Tibial nerve (tissue), 4 donors: ENCODE results near the gene HNRNPDL. TPM values are rescaled to one million over a fixed set of nuclear protein-coding genes. Genes with fewer than 3 reads are reported as not detected.

ENCODE experiments used
- DNase-seq, 2 donors: peaks; one replicate each; pipeline ENCODE4 v3.0.0-alpha.2; 2019; ENCODE audit warnings: low spot score in 2 of 2
- H3K27ac ChIP-seq, 4 donors: fragments of 200-600 bp; sonication (generic) in 3 of 4; one replicate each; pipeline ENCODE4 v1.5.1; 2017 to 2019; ENCODE audit warnings: mild to moderate bottlenecking in 1 of 4
- H3K27me3 ChIP-seq, 2 donors: fragments of 200-600 bp; sonication (generic) in 1 of 2; one replicate each; pipeline versions ENCODE4 v1.5.1 to v1.6.0; 2017 to 2019
- H3K36me3 ChIP-seq, 3 donors: fragments of 200-600 bp; sonication (generic); one replicate each; pipeline ENCODE4 v1.5.1; 2018 to 2019
- H3K4me1 ChIP-seq, 4 donors: fragments of 200-600 bp; sonication (generic) in 3 of 4; one replicate each; pipeline ENCODE4 v1.5.1; 2017 to 2019
- H3K4me3 ChIP-seq, 4 donors: fragments of 200-600 bp; sonication (generic) in 3 of 4; one replicate each; pipeline ENCODE4 v1.5.1; 2017 to 2019; ENCODE audit warnings: mild to moderate bottlenecking in 1 of 4, moderate library complexity in 1 of 4
- H3K9me3 ChIP-seq, 4 donors: fragments of 200-600 bp; sonication (generic) in 3 of 4; one replicate each; pipeline ENCODE4 v1.5.1; 2017 to 2019
- EP300 ChIP-seq, 2 donors: sonication (generic); formaldehyde crosslinking; IDR thresholded peaks; one replicate each; pipeline ENCODE4 v1.6.1; 2017; ENCODE audit warnings: antibody characterized with exemption in 2 of 2, mild to moderate bottlenecking in 1 of 2
- POLR2A ChIP-seq, 2 donors: fragments of 450-650 bp; IDR thresholded peaks; one replicate each; pipeline ENCODE4 v1.6.1; 2017; ENCODE audit warnings: antibody characterized with exemption in 2 of 2, mild to moderate bottlenecking in 2 of 2, moderate library complexity in 2 of 2
- WGBS, 2 donors: methylation state at CpG; one replicate each; pipeline ENCODE4 v1.1.5; 2018; 5-methylcytosine and 5-hydroxymethylcytosine counted together
- total RNA-seq, 4 donors: library from RNA; depleted of rRNA; stranded (reverse); fragments of >200 nt; gene quantifications; one replicate each; pipeline ENCODE4 v1.1.0, GENCODE V29; 2016
- TF ChIP-seq, protein P1 (sequence below), 5 experiments: fragments of 200-600 bp in 3 of 5; fragments of 450-650 bp in 2 of 5; sonication (generic) in 3 of 5; IDR thresholded peaks; one replicate each; pipeline ENCODE4 v1.5.1; 2016 to 2019; ENCODE audit warnings: antibody characterized with exemption in 5 of 5, mild to moderate bottlenecking in 3 of 5, moderate library complexity in 2 of 5

Gene HNRNPDL
- total RNA-seq, 4 donors from 2014 or later, result 169 to 189 (median 176) TPM

DNA sequence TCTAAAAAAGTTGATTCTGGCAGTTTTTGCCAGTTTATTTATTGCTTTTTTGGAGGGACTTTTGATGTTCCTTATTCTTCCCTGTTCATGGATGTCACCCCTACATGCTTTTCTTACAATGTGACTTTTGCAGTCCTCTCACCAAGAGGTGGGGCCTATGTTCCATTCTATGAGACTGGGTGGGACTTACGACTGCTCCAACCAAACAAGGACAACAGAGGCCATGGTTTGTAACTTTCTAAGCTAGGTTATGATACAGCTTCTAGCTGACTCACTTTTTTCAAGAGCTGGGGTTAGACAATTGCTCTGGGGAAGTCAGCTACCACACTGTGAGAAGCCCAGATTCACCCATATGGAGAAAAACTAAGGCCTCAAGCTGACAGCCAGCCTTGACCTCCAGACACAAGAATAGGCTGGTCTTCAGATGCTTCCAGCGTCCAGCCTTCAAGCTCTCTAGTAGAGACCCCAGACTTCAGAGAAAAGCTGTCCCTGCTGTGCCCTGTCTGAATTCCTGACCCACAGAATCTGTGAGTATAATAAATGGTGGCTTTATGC is 39.6 kb upstream of the HNRNPDL start:
- 23 to 39% methylated on average over 2 of the region's 2 CpGs for WGBS, 2 donors
- Histone ChIP-seq H3K4me3 (no peak overlapping the region), H3K27me3 (no peaks in the 10 kb centered on the region), H3K9me3 (no peaks in the 10 kb centered on the region), H3K36me3 (no peaks in the 10 kb centered on the region), H3K4me1 (peaks cover 0 to 4% (median 0%) of the 10 kb centered on the region in 4 donors), H3K27ac (peak overlapping the region in 1 of 4 donors; percentile 46)
- no peak for DNase-seq
- TF ChIP-seq POLR2A (IDR thresholded peaks at IDR 0.05) (no peak), EP300 (IDR thresholded peaks at IDR 0.05) (no peak)
- TF ChIP-seq, protein P1, sequence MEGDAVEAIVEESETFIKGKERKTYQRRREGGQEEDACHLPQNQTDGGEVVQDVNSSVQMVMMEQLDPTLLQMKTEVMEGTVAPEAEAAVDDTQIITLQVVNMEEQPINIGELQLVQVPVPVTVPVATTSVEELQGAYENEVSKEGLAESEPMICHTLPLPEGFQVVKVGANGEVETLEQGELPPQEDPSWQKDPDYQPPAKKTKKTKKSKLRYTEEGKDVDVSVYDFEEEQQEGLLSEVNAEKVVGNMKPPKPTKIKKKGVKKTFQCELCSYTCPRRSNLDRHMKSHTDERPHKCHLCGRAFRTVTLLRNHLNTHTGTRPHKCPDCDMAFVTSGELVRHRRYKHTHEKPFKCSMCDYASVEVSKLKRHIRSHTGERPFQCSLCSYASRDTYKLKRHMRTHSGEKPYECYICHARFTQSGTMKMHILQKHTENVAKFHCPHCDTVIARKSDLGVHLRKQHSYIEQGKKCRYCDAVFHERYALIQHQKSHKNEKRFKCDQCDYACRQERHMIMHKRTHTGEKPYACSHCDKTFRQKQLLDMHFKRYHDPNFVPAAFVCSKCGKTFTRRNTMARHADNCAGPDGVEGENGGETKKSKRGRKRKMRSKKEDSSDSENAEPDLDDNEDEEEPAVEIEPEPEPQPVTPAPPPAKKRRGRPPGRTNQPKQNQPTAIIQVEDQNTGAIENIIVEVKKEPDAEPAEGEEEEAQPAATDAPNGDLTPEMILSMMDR (IDR thresholded peaks at IDR 0.05), result no peak

DNA sequence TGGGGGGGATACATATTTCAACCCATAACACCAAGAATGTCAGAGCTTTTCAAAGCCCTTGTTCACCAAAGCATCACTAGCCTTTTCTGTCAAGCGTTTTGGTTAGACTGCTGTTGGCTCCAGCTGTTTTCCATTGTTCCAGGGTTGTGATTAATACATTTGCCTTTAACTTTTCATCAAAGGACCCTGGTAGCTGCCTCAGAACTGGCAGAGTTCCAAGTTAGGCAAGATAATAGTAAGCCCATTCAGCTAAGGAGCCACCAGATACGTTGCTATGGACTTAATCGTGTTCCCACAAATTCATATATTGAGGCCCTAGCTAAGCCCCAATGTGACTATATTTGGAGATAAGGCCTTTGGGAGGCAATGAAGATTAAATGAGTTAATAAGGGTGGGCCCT is 37.2 kb upstream of the HNRNPDL start:
- WGBS, 2 donors, result 44 to 49% methylated on average over 3 of the region's 3 CpGs
- H3K36me3 ChIP-seq, result no peaks in the 10 kb centered on the region
- no peaks in the 10 kb centered on the region for H3K9me3 ChIP-seq
- peaks cover 0 to 9% (median 0%) of the 10 kb centered on the region in 4 donors for H3K4me1 ChIP-seq
- no peaks in the 10 kb centered on the region for H3K27me3 ChIP-seq
- no peak overlapping the region for H3K27ac ChIP-seq
- TF ChIP-seq EP300 (IDR thresholded peaks at IDR 0.05), result no peak
- TF ChIP-seq, protein P1 (IDR thresholded peaks at IDR 0.05), result no peak
- no peak for TF ChIP-seq POLR2A (IDR thresholded peaks at IDR 0.05)
- DNase-seq, result no peak
- no peak overlapping the region for H3K4me3 ChIP-seq

- H3K9me3 ChIP-seq, result no peaks in the 10 kb centered on the region
- H3K27ac ChIP-seq, result no peak overlapping the region
- no peaks in the 10 kb centered on the region for H3K27me3 ChIP-seq
- peaks cover 0 to 10% (median 0%) of the 10 kb centered on the region in 4 donors for H3K4me1 ChIP-seq
- 100% methylated on average over 1 of the region's 1 CpG for WGBS, 2 donors
- TF ChIP-seq POLR2A (IDR thresholded peaks at IDR 0.05), result no peak
- TF ChIP-seq EP300 (IDR thresholded peaks at IDR 0.05), result no peak
- TF ChIP-seq, protein P1 (IDR thresholded peaks at IDR 0.05), result no peak
- H3K36me3 ChIP-seq, result peaks cover 0 to 25% (median 0%) of the 10 kb centered on the region in 3 donors
- H3K4me3 ChIP-seq, result no peak overlapping the region
- no peak for DNase-seq
Measured at GRCh38 chr4:82463221-82463620, 33.0 kb upstream of the HNRNPDL start.

GRCh38 chr4:82462415-82462831 is 32.2 kb upstream of the HNRNPDL start:
- H3K27ac ChIP-seq, result peak overlapping the region in 2 of 4 donors; percentile 42 to 66
- H3K9me3 ChIP-seq, result no peaks in the 10 kb centered on the region
- peak in 1 of 2 donors; percentile 69 for TF ChIP-seq EP300 (IDR thresholded peaks at IDR 0.05)
- TF ChIP-seq, protein P1 (IDR thresholded peaks at IDR 0.05), result peak; percentile 69 to 96 (median 89)
- no peak for TF ChIP-seq POLR2A (IDR thresholded peaks at IDR 0.05)
- no peaks in the 10 kb centered on the region for H3K27me3 ChIP-seq
- peaks cover 0 to 10% (median 0%) of the 10 kb centered on the region in 4 donors for H3K4me1 ChIP-seq
- WGBS, 2 donors, result 6 to 8% methylated on average over 7 of the region's 7 CpGs
- no peak overlapping the region for H3K4me3 ChIP-seq
- DNase-seq, result peak; percentile 90 to 100
- peaks cover 0 to 33% (median 0%) of the 10 kb centered on the region in 3 donors for H3K36me3 ChIP-seq

DNA sequence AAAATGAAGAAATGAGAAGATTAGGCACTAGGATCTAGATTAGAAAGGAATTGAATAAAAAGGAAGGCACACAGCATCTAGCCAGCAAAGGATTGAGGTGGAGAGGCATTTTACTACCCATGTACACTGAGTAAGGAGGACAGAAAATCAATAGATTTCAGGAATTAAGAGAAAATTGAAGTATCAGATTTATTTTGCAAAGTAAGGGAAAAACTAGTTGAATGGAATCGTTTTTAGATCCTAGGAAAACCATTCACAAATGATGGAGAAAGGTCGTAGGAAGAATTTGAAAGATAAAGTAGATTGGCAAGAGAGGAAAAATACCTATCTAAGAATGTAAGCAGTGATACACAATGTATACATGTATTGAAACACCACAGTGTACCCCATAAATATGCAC is 31.4 kb upstream of the HNRNPDL start:
- Histone ChIP-seq H3K27ac (peak overlapping the region in 2 of 4 donors; percentile 42 to 66), H3K4me1 (peaks cover 0 to 10% (median 0%) of the 10 kb centered on the region in 4 donors), H3K4me3 (no peak overlapping the region), H3K36me3 (peaks cover 0 to 40% (median 0%) of the 10 kb centered on the region in 3 donors), H3K9me3 (no peaks in the 10 kb centered on the region), H3K27me3 (no peaks in the 10 kb centered on the region)
- no peak for TF ChIP-seq POLR2A (IDR thresholded peaks at IDR 0.05)
- no peak for TF ChIP-seq EP300 (IDR thresholded peaks at IDR 0.05)
- TF ChIP-seq, protein P1 (IDR thresholded peaks at IDR 0.05), result no peak
- 72 to 88% methylated on average over 2 of the region's 2 CpGs for WGBS, 2 donors
- DNase-seq, result no peak
